ENCODE data around the gene RHEX. TPM values are rescaled to one million over a fixed set of nuclear protein-coding genes. Genes with fewer than 3 reads are reported as not detected.

RHEX gene
- total RNA-seq, 2 donors from 2014 or later, result 3.9 TPM; not detected in 1

DNA sequence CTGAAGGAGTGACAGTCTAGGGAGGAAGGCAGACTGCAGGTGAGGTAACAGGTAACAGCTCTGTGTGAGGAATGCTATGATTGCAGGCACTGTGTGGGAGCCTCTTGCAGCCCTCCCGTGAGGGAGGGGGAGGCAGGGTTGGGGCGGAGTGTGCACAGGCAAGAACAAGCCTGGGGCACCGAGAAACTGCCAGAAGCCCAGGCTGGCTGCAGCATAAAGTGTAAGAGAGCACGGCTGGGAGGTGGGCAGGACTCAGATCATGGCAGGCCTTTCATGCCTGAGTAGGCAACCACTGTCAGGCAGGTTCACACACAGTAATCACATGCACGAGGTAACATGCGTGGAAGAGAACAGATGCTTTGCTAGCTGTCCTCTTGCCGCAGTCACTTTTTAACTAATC lies 11.3 kb upstream of the RHEX start:
- WGBS, result 24% methylated on average over 7 of the region's 7 CpGs
- no peaks in the 10 kb centered on the region for H3K27me3 ChIP-seq (replicated peaks; ENCODE audit: insufficient read depth)
- DNase-seq (ENCODE audit: low spot score), result peak; percentile 38
- no peak overlapping the region for H3K4me3 ChIP-seq
- H3K4me1 ChIP-seq (replicated peaks), result no peaks in the 10 kb centered on the region
- intact Hi-C loops (cut with DNase I), result no loop called here
- no peaks in the 10 kb centered on the region for H3K9me3 ChIP-seq
- no peaks in the 10 kb centered on the region for H3K36me3 ChIP-seq
- H3K27ac ChIP-seq, result no peak overlapping the region
- TF ChIP-seq POLR2A (IDR thresholded peaks at IDR 0.05) (no peak), POLR2AphosphoS5 (IDR thresholded peaks at IDR 0.05) (no peak)
- TF ChIP-seq, protein P1, sequence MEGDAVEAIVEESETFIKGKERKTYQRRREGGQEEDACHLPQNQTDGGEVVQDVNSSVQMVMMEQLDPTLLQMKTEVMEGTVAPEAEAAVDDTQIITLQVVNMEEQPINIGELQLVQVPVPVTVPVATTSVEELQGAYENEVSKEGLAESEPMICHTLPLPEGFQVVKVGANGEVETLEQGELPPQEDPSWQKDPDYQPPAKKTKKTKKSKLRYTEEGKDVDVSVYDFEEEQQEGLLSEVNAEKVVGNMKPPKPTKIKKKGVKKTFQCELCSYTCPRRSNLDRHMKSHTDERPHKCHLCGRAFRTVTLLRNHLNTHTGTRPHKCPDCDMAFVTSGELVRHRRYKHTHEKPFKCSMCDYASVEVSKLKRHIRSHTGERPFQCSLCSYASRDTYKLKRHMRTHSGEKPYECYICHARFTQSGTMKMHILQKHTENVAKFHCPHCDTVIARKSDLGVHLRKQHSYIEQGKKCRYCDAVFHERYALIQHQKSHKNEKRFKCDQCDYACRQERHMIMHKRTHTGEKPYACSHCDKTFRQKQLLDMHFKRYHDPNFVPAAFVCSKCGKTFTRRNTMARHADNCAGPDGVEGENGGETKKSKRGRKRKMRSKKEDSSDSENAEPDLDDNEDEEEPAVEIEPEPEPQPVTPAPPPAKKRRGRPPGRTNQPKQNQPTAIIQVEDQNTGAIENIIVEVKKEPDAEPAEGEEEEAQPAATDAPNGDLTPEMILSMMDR (IDR thresholded peaks at IDR 0.05), result no peak

DNA sequence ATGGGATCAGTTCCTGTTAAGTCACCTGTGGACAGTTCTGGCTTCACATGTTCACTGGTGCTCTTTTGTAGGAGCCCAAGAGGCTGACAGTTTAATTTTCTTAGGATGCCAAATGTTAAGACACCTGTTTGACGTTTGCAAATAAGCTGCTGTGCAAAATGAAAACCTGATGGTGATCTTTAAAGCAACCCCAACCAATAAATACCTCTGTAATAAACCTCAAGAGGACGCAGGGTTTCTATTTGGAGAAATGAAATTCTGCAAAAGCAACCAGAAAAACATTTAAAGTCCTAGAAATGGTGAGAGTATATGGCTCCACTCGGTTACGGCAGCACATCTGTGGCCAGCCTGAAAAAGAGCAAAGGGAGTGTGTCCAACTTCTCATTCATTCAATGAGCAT lies 5.7 kb upstream of the RHEX start:
- no peak overlapping the region for H3K4me3 ChIP-seq
- no peaks in the 10 kb centered on the region for H3K27me3 ChIP-seq (replicated peaks; ENCODE audit: insufficient read depth)
- H3K27ac ChIP-seq, result no peak overlapping the region
- no peaks in the 10 kb centered on the region for H3K9me3 ChIP-seq
- H3K36me3 ChIP-seq, result no peaks in the 10 kb centered on the region
- no peak for TF ChIP-seq POLR2A (IDR thresholded peaks at IDR 0.05)
- TF ChIP-seq POLR2AphosphoS5 (IDR thresholded peaks at IDR 0.05), result no peak
- TF ChIP-seq, protein P1 (IDR thresholded peaks at IDR 0.05), result no peak
- WGBS, result 40% methylated on average over 4 of the region's 4 CpGs
- intact Hi-C loops (cut with DNase I), result no loop called here
- no peaks in the 10 kb centered on the region for H3K4me1 ChIP-seq (replicated peaks)
- no peak for DNase-seq (ENCODE audit: low spot score)

DNA sequence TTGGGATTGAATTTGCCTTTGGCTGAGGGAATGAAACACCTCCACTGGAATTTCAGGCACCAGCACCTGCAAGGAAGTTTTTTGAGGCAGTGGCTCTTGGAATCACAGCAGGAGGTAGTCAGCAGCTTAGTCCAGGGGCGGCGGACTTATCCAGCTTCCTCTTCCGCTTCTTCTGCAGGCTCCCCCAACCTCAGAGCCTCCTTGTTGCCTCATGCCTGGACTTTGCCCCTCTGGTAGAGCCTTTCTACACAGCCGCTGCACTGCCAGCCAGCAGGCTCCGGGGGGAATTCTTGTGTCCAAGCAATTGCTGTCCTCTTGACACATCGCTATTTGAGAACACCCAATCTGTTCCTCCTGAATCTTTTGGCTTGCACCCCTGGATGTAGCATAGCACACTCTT lies 4.4 kb upstream of the RHEX start:
- WGBS, result 83% methylated on average over 6 of the region's 6 CpGs
- H3K9me3 ChIP-seq, result no peaks in the 10 kb centered on the region
- no peak for DNase-seq (ENCODE audit: low spot score)
- H3K27ac ChIP-seq, result no peak overlapping the region
- no peaks in the 10 kb centered on the region for H3K27me3 ChIP-seq (replicated peaks; ENCODE audit: insufficient read depth)
- intact Hi-C loops (cut with DNase I), result no loop called here
- no peaks in the 10 kb centered on the region for H3K36me3 ChIP-seq
- H3K4me3 ChIP-seq, result no peak overlapping the region
- H3K4me1 ChIP-seq (replicated peaks), result no peaks in the 10 kb centered on the region
- no peak for TF ChIP-seq POLR2A (IDR thresholded peaks at IDR 0.05)
- TF ChIP-seq, protein P1 (IDR thresholded peaks at IDR 0.05), result no peak
- no peak for TF ChIP-seq POLR2AphosphoS5 (IDR thresholded peaks at IDR 0.05)

DNA sequence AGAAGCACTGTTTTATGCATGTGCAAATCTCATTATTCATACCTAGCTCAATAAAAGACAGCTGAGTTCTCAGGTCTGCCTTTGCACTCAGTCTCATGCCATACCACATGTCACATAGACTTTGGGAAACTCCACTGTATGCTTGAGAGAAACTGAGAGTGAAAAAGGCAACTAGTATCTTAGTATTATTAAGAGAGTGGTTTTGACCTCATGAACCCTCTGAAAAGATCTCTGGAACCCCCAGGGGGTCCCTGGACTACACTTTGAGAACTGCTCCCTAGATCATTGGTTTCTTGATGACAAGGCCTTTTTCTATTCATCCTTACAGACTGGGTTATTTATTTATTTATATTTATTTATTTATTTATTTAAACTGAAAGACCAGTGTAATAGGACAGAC lies 3.7 kb upstream of the RHEX start:
- intact Hi-C loops (cut with DNase I), result no loop called here
- TF ChIP-seq POLR2A (IDR thresholded peaks at IDR 0.05) (no peak), POLR2AphosphoS5 (IDR thresholded peaks at IDR 0.05) (no peak)
- TF ChIP-seq, protein P1 (IDR thresholded peaks at IDR 0.05), result no peak
- no peaks in the 10 kb centered on the region for H3K9me3 ChIP-seq
- H3K27me3 ChIP-seq (replicated peaks; ENCODE audit: insufficient read depth), result no peaks in the 10 kb centered on the region
- no peaks in the 10 kb centered on the region for H3K4me1 ChIP-seq (replicated peaks)
- DNase-seq (ENCODE audit: low spot score), result no peak
- H3K27ac ChIP-seq, result no peak overlapping the region
- no peaks in the 10 kb centered on the region for H3K36me3 ChIP-seq
- no peak overlapping the region for H3K4me3 ChIP-seq

DNA sequence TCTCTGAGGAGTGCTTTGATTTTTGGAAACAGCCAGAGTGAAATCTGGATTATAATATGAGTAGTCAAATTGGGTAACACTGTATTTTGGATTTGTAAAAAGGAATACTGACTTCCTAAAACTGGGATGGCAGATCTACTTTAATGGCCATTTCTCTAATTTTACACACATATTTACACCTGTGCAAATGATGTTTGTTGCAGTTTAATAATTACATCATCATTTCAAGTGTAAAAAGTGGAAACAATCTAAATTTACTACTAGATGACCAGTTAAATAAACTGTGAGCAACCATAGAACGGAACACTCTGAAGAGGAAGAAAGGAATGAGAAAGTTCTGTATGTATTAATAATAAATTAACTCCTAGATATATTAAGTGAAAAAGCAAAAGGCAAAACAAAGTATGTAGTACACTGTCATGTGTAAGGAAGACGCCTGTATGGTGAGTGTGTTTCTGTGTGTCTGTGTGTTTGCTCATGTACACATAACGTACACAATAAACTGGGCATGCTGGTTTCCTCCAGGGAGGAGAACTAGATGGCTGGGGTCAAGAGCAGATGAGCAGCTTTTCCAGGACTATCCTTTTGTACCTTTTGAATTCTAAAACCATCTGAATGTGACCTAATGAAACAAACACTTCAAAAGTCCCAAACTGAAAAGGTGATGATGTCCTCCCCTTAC lies 2.9 kb upstream of the RHEX start:
- Histone ChIP-seq H3K4me3 (no peak overlapping the region), H3K36me3 (no peaks in the 10 kb centered on the region), H3K27ac (no peak overlapping the region), H3K4me1 (replicated peaks) (no peaks in the 10 kb centered on the region), H3K27me3 (replicated peaks; ENCODE audit: insufficient read depth) (no peaks in the 10 kb centered on the region), H3K9me3 (no peaks in the 10 kb centered on the region)
- no peak for DNase-seq (ENCODE audit: low spot score)
- 72% methylated on average over 3 of the region's 3 CpGs for WGBS
- intact Hi-C loops (cut with DNase I), result no loop called here
- TF ChIP-seq, protein P1 (IDR thresholded peaks at IDR 0.05), result no peak
- TF ChIP-seq POLR2A (IDR thresholded peaks at IDR 0.05) (no peak), POLR2AphosphoS5 (IDR thresholded peaks at IDR 0.05) (no peak)
